GM13976 (cell line): ENCODE data around the gene ATP8B4.

Experiments
- DNase-seq: peaks from one replicate; pipeline ENCODE4 v3.0.0; 2012; ENCODE audit warnings: low spot score
- in situ Hi-C: fragments of 300-500 bp; cut with MboI; formaldehyde crosslinking; loops from one replicate; pipeline ENCODE4 v1.12.0; 2022; ENCODE audit warnings: low sequenced_read_pairs, mixed read lengths, inconsistent platforms; ENCODE audit not compliant: unreplicated experiment
- TF ChIP-seq, protein P1 (sequence below): IDR thresholded peaks from 2 replicates; pipeline ENCODE4 v1.5.1; 2012; ENCODE audit warnings: borderline replicate concordance, mild to moderate bottlenecking; ENCODE audit not compliant: insufficient read depth; ENCODE audit errors: extremely low read depth, missing control alignments, control extremely low read depth

The ATP8B4 gene

GRCh38 chr15:50120729-50121128 lies 1.7 kb upstream of the ATP8B4 start:
- in situ Hi-C loops: no loop called here
- TF ChIP-seq, protein P1, sequence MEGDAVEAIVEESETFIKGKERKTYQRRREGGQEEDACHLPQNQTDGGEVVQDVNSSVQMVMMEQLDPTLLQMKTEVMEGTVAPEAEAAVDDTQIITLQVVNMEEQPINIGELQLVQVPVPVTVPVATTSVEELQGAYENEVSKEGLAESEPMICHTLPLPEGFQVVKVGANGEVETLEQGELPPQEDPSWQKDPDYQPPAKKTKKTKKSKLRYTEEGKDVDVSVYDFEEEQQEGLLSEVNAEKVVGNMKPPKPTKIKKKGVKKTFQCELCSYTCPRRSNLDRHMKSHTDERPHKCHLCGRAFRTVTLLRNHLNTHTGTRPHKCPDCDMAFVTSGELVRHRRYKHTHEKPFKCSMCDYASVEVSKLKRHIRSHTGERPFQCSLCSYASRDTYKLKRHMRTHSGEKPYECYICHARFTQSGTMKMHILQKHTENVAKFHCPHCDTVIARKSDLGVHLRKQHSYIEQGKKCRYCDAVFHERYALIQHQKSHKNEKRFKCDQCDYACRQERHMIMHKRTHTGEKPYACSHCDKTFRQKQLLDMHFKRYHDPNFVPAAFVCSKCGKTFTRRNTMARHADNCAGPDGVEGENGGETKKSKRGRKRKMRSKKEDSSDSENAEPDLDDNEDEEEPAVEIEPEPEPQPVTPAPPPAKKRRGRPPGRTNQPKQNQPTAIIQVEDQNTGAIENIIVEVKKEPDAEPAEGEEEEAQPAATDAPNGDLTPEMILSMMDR: no peak

GRCh38 chr15:50117431-50118027 lies 1.5 kb downstream of the ATP8B4 start:
- in situ Hi-C loops: no loop called here
- TF ChIP-seq, protein P1: no peak
- DNase-seq: no peak

More at GRCh38 chr15:50120729-50121128, 1.7 kb upstream of the ATP8B4 start:
- no peak for DNase-seq

GRCh38 chr15:50116477-50116876 lies 2.6 kb downstream of the ATP8B4 start:
- TF ChIP-seq, protein P1: peak; percentile 8
- DNase-seq: peak; percentile 11
- in situ Hi-C loops: no loop called here

GRCh38 chr15:50113992-50114780 lies 4.8 kb downstream of the ATP8B4 start:
- DNase-seq: no peak
- in situ Hi-C loops: no loop called here
- TF ChIP-seq, protein P1: no peak

GRCh38 chr15:50113187-50113505 lies 5.9 kb downstream of the ATP8B4 start:
- TF ChIP-seq, protein P1: no peak
- no peak for DNase-seq
- in situ Hi-C loops: no loop called here

DNA sequence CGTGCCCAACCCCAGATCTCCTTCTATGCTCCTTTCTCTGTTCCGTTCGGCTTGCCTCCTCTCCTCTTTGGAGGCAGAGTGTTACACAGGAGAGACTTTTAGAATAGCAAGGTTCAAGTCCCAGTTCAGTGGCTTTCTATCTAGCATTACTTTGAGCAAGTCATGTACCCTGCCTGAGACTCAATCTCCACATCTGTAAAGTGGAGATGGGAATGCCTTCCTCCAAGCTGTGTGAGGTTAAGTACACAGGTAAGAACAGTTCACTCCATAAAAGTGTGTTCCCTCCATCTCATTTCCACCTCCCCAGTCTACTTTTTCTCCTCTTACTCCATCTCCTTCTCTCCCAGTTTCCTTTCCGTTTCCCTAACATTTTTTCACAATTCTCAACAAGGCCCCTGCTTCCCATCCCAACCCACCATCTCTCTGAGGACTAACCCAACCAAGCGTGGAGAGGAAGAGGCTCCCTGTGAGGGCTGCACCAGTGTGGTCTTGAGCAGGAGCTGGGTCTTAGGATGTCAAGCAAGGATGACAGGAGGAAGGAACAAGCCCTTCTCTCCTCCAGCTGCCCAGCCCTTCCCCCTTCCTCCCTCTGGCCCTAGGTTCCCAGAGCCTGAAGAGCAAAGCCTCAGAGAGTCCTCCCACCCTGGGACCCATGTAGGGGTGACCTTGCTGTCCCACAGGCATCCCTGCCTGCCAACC lies 6.4 kb downstream of the ATP8B4 start:
- no peak for DNase-seq
- TF ChIP-seq, protein P1: no peak
- in situ Hi-C loops: no loop called here
